SK-N-SH treated with all-trans-retinoic acid at 6 μM for 48 hours (cell line): Measurements from ENCODE around the gene TMEM135.
"Not testable (repeated sequence)": the region's sequence is repeated elsewhere in the genome, so short reads cannot be mapped to it uniquely, and the experiment has no call there.

Source experiments
- ATAC-seq: fragments of 200-7000 bp; cut with Tn5 transposase; 3 replicates; pipeline ENCODE4 v1.9.1; 2020; ENCODE audit warnings: mild to moderate bottlenecking, moderate library complexity
- BACH2 ChIP-seq: fragments of 250-450 bp; sonication (Bioruptor Pico); IDR thresholded peaks from 2 replicates; pipeline ENCODE4 v1.9.0; 2021; ENCODE audit warnings: mild to moderate bottlenecking, borderline replicate concordance
- CSDC2 ChIP-seq: fragments of 250-450 bp; sonication (Bioruptor Pico); IDR thresholded peaks from 2 replicates; pipeline ENCODE4 v1.5.0; 2020; ENCODE audit warnings: mild to moderate bottlenecking, moderate library complexity
- ESRRG ChIP-seq: fragments of 250-450 bp; sonication (Bioruptor Pico); IDR thresholded peaks from 2 replicates; pipeline ENCODE4 v1.6.1; 2021; ENCODE audit warnings: mild to moderate bottlenecking
- GLIS3 ChIP-seq: fragments of 250-450 bp; sonication (Bioruptor Pico); IDR thresholded peaks from 2 replicates; pipeline ENCODE4 v1.5.0; 2020; ENCODE audit warnings: mild to moderate bottlenecking, moderate library complexity
- ISL1 ChIP-seq: fragments of 250-450 bp; sonication (Bioruptor Pico); IDR thresholded peaks from 2 replicates; pipeline ENCODE4 v2.1.2; 2022; ENCODE audit warnings: mild to moderate bottlenecking, moderate library complexity
- OSR1 ChIP-seq: fragments of 250-450 bp; sonication (Bioruptor Pico); IDR thresholded peaks from 2 replicates; pipeline ENCODE4 v1.8.0; 2022; ENCODE audit warnings: moderate library complexity, mild to moderate bottlenecking, inconsistent platforms
- PPARA ChIP-seq: fragments of 250-450 bp; sonication (Bioruptor Pico); IDR thresholded peaks from 2 replicates; pipeline ENCODE4 v1.5.0; 2020; ENCODE audit warnings: mild to moderate bottlenecking, borderline replicate concordance
- RARB ChIP-seq: fragments of 250-450 bp; sonication (Bioruptor Pico); IDR thresholded peaks from 2 replicates; pipeline ENCODE4 v1.8.0; 2021; ENCODE audit warnings: mild to moderate bottlenecking, moderate library complexity
- SNAI2 ChIP-seq: fragments of 250-450 bp; sonication (Bioruptor Pico); IDR thresholded peaks from 2 replicates; pipeline ENCODE4 v1.5.0; 2020; ENCODE audit warnings: mild to moderate bottlenecking, moderate library complexity
- TCF4 ChIP-seq: fragments of 250-450 bp; sonication (Bioruptor Pico); IDR thresholded peaks from 2 replicates; pipeline ENCODE4 v1.8.0; 2021; ENCODE audit warnings: mild to moderate bottlenecking, moderate library complexity, borderline replicate concordance
- TOX ChIP-seq: fragments of 250-450 bp; sonication (Bioruptor Pico); IDR thresholded peaks from 2 replicates; pipeline ENCODE4 v1.8.0; 2021; ENCODE audit warnings: mild to moderate bottlenecking, moderate library complexity, borderline replicate concordance
- ZC3H10 ChIP-seq: fragments of 250-450 bp; sonication (Bioruptor Pico); IDR thresholded peaks from 2 replicates; pipeline ENCODE4 v1.5.1; 2021; ENCODE audit warnings: mild to moderate bottlenecking, moderate library complexity
- ZFP3 ChIP-seq: fragments of 250-450 bp; sonication (Bioruptor Pico); IDR thresholded peaks from 2 replicates; pipeline ENCODE4 v1.5.0; 2020; ENCODE audit warnings: mild to moderate bottlenecking, moderate library complexity
- ZFP30 ChIP-seq: fragments of 450-650 bp; formaldehyde crosslinking; IDR thresholded peaks from 2 replicates; pipeline ENCODE4 v1.5.0; 2022; ENCODE audit warnings: mild to moderate bottlenecking, moderate library complexity
- ZNF565 ChIP-seq: fragments of 450-650 bp; formaldehyde crosslinking; conservative IDR thresholded peaks from 2 replicates; pipeline ENCODE4 v1.5.0; 2020; ENCODE audit warnings: low read depth, mild to moderate bottlenecking, moderate library complexity
- ZNF8 ChIP-seq: fragments of 450-650 bp; formaldehyde crosslinking; IDR thresholded peaks from 2 replicates; pipeline ENCODE4 v1.5.0; 2020; ENCODE audit warnings: mild to moderate bottlenecking, moderate library complexity
- TF ChIP-seq, protein P1 (sequence below): fragments of 250-450 bp; sonication (Bioruptor Pico); IDR thresholded peaks from 2 replicates; pipeline ENCODE4 v1.8.0; 2020; ENCODE audit warnings: mild to moderate bottlenecking, moderate library complexity, borderline replicate concordance
- TF ChIP-seq, protein P2 (sequence below): fragments of 250-450 bp; sonication (Bioruptor Pico); IDR thresholded peaks from 2 replicates; pipeline ENCODE4 v1.8.0; 2021; ENCODE audit warnings: low read depth, mild to moderate bottlenecking, moderate library complexity, borderline replicate concordance
- TF ChIP-seq, protein P3 (sequence below): fragments of 250-450 bp; sonication (Bioruptor Pico); IDR thresholded peaks from 2 replicates; pipeline ENCODE4 v1.5.1; 2021; ENCODE audit warnings: mild to moderate bottlenecking, moderate library complexity
- TF ChIP-seq, protein P4 (sequence below): fragments of 250-450 bp; sonication (Bioruptor Pico); IDR thresholded peaks from 2 replicates; pipeline ENCODE4 v1.5.0; 2020; ENCODE audit warnings: mild to moderate bottlenecking, moderate library complexity

The TMEM135 gene

DNA sequence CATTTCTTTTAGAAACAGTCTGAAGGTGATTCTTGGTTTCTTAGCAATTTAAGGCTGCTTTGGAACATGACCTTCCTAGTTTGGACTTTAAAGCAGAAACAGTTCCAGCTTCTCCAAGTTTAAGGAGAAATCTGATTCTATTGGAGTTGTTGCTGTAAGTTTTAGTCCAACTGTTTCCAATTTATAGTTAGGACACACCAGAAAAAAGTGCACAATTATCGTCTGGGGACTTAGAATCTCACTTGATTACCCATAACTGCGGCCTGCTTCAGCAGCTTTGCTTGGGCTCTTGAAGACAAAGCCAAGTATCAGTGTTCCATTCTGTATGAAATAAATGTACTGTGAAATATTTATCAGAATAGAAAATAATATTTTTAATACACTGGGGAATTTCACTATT is 246.6 kb downstream of the TMEM135 start:
- ATAC-seq, result no peak
- TF ChIP-seq ZNF565 (CRISPR knock-in tag) (no peak), PPARA (CRISPR knock-in tag) (no peak), ESRRG (CRISPR knock-in tag) (no peak), ZFP30 (CRISPR knock-in tag) (no peak), RARB (CRISPR knock-in tag) (no peak), ISL1 (no peak), CSDC2 (CRISPR knock-in tag) (no peak), BACH2 (no peak), OSR1 (CRISPR knock-in tag) (no peak), TOX (no peak), SNAI2 (CRISPR knock-in tag) (no peak), GLIS3 (CRISPR knock-in tag) (no peak), ZNF8 (CRISPR knock-in tag) (no peak), ZC3H10 (CRISPR knock-in tag) (no peak), TCF4 (no peak), ZFP3 (CRISPR knock-in tag) (no peak)
- TF ChIP-seq, protein P1, sequence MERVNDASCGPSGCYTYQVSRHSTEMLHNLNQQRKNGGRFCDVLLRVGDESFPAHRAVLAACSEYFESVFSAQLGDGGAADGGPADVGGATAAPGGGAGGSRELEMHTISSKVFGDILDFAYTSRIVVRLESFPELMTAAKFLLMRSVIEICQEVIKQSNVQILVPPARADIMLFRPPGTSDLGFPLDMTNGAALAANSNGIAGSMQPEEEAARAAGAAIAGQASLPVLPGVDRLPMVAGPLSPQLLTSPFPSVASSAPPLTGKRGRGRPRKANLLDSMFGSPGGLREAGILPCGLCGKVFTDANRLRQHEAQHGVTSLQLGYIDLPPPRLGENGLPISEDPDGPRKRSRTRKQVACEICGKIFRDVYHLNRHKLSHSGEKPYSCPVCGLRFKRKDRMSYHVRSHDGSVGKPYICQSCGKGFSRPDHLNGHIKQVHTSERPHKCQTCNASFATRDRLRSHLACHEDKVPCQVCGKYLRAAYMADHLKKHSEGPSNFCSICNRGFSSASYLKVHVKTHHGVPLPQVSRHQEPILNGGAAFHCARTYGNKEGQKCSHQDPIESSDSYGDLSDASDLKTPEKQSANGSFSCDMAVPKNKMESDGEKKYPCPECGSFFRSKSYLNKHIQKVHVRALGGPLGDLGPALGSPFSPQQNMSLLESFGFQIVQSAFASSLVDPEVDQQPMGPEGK (CRISPR knock-in tag), result no peak
- TF ChIP-seq, protein P2, sequence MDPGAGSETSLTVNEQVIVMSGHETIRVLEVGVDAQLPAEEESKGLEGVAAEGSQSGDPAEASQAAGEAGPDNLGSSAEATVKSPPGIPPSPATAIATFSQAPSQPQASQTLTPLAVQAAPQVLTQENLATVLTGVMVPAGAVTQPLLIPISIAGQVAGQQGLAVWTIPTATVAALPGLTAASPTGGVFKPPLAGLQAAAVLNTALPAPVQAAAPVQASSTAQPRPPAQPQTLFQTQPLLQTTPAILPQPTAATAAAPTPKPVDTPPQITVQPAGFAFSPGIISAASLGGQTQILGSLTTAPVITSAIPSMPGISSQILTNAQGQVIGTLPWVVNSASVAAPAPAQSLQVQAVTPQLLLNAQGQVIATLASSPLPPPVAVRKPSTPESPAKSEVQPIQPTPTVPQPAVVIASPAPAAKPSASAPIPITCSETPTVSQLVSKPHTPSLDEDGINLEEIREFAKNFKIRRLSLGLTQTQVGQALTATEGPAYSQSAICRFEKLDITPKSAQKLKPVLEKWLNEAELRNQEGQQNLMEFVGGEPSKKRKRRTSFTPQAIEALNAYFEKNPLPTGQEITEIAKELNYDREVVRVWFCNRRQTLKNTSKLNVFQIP (CRISPR knock-in tag), result no peak
- TF ChIP-seq, protein P3, sequence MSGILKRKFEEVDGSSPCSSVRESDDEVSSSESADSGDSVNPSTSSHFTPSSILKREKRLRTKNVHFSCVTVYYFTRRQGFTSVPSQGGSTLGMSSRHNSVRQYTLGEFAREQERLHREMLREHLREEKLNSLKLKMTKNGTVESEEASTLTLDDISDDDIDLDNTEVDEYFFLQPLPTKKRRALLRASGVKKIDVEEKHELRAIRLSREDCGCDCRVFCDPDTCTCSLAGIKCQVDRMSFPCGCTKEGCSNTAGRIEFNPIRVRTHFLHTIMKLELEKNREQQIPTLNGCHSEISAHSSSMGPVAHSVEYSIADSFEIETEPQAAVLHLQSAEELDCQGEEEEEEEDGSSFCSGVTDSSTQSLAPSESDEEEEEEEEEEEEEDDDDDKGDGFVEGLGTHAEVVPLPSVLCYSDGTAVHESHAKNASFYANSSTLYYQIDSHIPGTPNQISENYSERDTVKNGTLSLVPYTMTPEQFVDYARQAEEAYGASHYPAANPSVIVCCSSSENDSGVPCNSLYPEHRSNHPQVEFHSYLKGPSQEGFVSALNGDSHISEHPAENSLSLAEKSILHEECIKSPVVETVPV (CRISPR knock-in tag), result no peak
- TF ChIP-seq, protein P4, sequence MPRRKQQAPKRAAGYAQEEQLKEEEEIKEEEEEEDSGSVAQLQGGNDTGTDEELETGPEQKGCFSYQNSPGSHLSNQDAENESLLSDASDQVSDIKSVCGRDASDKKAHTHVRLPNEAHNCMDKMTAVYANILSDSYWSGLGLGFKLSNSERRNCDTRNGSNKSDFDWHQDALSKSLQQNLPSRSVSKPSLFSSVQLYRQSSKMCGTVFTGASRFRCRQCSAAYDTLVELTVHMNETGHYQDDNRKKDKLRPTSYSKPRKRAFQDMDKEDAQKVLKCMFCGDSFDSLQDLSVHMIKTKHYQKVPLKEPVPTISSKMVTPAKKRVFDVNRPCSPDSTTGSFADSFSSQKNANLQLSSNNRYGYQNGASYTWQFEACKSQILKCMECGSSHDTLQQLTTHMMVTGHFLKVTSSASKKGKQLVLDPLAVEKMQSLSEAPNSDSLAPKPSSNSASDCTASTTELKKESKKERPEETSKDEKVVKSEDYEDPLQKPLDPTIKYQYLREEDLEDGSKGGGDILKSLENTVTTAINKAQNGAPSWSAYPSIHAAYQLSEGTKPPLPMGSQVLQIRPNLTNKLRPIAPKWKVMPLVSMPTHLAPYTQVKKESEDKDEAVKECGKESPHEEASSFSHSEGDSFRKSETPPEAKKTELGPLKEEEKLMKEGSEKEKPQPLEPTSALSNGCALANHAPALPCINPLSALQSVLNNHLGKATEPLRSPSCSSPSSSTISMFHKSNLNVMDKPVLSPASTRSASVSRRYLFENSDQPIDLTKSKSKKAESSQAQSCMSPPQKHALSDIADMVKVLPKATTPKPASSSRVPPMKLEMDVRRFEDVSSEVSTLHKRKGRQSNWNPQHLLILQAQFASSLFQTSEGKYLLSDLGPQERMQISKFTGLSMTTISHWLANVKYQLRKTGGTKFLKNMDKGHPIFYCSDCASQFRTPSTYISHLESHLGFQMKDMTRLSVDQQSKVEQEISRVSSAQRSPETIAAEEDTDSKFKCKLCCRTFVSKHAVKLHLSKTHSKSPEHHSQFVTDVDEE (CRISPR knock-in tag), result no peak

DNA sequence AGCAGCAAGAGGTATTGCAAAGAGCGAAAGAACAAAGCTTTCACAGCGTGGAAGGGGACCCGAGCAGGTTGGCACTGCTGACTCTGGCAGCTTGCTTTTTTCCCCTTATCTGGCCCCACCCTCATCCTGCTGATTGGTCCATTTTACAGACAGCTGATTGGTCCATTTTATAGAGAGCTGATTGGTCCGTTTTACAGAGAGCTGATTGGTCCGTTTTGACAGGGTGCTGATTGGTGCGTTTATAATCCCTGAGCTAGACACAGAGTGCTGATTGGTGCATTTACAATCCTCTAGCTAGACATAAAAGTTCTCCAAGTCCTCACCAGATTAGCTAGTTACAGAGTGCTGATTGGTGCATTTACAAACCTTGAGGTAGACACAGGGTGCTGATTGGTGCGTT is 247.9 kb downstream of the TMEM135 start:
- ATAC-seq, result not testable (repeated sequence)

DNA sequence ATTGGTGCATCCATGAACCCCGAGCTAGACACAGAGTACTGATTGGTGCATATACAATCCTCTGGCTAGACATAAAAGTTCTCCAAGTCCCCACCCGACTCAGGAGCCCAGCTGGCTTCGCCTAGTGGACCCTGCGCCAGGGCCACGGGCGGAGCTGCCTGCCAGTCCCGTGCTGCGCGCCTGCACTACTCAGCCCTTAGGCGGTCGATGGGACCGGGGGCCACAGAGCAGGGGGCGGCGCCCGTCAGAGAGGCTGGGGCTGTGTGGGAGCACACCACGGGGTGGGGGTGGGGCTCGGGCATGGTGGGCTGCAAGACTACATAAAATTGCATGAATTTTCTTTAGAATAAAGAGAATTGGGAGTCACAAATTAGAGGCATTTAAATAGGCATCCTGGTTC is 248.6 kb downstream of the TMEM135 start:
- no peak for TF ChIP-seq OSR1 (CRISPR knock-in tag)
- TF ChIP-seq, protein P1 (CRISPR knock-in tag), result no peak
- TF ChIP-seq, protein P3 (CRISPR knock-in tag), result no peak
- no peak for TF ChIP-seq TOX
- no peak for TF ChIP-seq ZNF565 (CRISPR knock-in tag)
- TF ChIP-seq TCF4, result no peak
- no peak for TF ChIP-seq SNAI2 (CRISPR knock-in tag)
- no peak for ATAC-seq
